Endometrial microvascular endothelial cells (primary cell): ENCODE results near the gene CRAT. TPM values are rescaled to one million over a fixed set of nuclear protein-coding genes. Genes with fewer than 3 reads are reported as not detected.

Experiments used
- in situ Hi-C: cut with HindIII; loops from 2 replicates; pipeline ENCODE4 v1.10.0; 2017; ENCODE audit warnings: low sequenced_read_pairs, low pct_unique_long_range_greater_than_20kb; ENCODE audit errors: inconsistent ontology term
- total RNA-seq: library from RNA; depleted of rRNA; stranded (reverse); fragments of >200 nt; gene quantifications from one replicate; pipeline ENCODE4 v1.2.3, GENCODE V29; 2015; ENCODE audit errors: inconsistent ontology term

CRAT gene
- total RNA-seq, 1 donor from 2014 or later = 49.0 TPM

DNA sequence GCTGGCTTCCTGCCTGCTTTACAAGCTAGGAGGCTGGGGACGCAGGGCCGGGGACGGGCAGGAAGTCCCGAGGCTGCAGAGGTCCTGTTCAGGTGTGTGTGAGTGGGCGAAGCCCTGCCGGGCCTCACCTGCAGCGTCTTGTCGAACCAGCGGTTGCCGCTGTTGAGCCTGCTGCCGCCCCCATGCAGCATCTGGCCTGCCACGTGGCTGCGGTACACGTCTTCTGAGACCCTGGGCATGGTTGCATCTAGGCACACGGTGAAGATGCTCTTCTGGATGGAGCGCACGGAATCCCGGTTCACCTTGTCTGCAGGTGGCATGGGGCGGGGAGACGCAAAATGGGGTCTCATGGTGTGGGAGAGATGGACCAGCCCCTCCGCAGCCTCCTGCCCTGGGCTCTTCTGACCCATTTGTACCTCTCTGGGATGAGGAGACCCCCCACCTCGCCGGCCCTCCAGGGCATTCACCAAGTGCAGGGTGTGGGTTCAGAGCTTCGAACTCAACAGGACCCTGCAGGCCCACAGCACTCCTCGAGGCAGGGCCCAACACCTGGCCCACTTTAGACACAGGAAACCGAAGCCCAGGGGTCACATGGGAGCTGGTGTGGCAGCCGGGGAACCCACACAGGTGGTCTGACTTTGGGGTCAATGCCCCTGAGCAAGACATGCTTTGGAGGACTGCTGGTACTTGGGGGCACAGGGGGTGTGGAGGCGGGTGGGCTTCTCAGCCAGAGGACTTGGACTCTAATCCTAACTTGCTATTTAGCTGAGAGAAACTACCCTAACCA, 10.0 kb downstream of the CRAT start:
- in situ Hi-C loops = no loop called here

DNA sequence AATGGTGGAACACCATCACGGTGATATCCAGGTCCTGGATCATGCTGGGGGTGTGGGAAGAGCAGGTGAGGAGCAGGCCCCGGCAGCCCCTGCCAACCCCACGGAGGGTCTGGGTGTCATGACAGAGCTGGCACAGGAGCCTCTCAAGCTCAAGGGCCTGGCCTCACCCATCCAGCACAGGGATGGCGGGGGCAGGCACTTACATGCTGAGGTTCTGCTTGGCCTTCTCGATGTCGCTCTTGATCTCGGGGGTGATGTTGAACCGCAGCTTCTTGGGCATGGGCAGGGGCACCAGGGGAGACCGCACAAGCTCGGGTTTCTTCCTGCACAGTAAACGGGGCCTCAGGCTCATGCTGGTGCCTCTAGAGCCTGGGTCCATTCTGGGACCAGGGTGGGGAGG, 12.3 kb downstream of the CRAT start:
- in situ Hi-C loops = no loop called here

DNA sequence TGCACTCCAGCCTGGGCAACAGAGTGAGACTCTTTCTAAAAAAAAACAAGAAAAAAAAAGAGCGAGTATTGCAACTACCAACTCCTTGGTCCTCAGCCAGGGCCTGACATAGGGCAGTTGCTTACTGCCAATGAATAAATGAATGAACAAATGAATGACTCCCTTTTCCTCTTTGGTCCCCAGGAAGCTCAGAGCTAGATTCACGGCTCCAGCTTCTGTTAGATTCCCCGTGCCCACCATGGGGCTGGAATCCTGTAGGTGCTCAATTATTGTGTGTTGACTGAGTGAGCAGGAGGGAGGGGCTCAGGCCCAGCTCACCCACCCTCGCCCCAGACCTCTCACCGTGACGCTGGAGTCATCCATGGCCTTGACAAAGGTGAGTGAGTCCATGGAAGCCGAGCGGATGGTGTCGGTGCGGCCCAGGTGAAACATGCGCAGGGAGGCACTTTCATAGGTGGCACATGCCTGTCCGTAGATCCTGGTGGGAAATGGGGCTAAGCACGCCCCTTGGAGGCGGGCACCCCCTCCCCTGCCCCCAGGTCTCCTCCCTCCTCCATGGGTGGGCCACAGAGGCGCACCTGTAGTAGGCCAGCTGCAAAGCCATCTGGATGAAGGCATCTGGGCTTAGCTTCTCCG, 12.8 kb downstream of the CRAT start:
- in situ Hi-C loops = no loop called here

DNA sequence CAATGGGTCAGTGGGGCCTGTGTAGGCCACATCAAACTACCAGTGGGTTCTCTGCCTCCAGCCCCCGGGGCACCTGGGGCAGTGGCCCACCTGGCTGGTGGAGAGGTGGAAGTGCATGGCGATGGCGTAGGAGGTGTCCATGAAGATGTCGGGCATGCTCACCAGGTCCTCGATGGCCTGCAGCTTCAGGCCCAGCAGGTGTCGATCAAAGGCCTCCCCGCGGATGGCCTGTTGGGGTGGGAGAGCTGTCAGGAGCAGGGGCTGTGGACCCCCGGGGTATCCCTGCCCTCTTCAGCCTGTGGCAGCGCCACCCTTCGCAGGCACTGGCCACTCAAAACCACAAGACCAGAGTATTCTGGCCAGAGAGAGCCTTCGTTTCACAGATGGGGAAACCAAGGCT, 14.7 kb downstream of the CRAT start:
- in situ Hi-C loops = no loop called here

DNA sequence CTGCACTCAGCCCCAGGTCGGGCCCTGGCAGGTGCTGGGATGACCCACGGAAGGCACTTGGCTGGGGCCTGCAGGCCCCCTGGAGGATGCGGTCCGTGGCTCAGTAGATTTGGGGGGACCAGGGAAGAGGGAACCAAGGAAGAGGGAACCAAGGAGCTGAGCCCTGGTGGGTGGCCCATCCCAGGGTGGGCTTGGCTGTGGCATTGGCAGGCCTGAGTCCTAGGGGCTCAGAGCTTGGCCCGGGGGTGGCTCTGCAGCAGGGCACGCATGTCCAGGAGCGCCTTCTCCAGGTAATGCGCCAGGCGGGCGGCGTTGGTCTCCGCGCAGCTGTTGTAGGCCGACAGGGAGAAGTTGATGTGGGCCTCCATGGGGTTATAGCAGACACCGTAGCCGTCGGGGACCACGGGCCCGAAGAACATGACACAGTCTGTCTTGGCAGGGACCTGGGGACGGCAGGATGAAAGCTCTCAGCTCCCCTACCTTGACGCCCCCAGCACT, 15.4 kb downstream of the CRAT start:
- in situ Hi-C loops = no loop called here

DNA sequence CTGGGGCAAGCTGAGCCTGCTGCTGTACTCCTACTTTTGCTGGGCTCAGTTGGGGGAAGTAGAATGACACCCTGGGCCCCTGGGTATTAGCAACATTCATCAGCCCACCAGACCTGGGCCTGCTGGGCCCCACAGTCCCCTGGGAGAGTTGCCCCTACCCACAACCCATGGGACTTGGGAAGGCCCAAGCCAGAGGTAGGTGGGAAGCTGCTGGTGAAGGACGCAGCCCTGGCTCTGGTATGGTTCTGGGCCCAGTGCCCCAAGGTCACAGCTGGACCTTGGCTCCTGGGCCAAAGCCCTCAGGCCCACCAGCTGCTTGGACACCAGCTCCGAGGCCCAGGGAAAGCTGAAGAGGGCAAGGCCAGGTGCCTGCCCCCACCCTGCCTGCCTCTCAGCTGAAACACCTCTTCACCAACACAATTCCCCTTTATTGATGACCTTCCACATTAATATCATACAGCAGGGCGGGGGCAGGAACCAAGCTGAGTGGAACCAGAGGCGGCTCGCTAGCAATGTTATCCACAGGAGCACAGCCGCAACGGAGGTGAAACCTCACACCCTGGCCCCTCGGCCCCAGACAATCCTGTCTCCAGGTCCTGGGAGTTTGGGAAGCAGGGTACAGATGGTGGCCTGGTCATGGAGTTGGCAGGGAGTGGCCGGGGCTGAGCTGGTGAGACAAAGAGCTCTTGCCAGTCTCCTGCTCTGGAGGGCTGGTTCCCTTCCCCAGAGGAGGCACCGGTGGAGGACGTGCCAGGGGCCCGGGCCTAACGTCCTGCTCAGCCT, 16.0 kb downstream of the CRAT start:
- in situ Hi-C loops = no loop called here

DNA sequence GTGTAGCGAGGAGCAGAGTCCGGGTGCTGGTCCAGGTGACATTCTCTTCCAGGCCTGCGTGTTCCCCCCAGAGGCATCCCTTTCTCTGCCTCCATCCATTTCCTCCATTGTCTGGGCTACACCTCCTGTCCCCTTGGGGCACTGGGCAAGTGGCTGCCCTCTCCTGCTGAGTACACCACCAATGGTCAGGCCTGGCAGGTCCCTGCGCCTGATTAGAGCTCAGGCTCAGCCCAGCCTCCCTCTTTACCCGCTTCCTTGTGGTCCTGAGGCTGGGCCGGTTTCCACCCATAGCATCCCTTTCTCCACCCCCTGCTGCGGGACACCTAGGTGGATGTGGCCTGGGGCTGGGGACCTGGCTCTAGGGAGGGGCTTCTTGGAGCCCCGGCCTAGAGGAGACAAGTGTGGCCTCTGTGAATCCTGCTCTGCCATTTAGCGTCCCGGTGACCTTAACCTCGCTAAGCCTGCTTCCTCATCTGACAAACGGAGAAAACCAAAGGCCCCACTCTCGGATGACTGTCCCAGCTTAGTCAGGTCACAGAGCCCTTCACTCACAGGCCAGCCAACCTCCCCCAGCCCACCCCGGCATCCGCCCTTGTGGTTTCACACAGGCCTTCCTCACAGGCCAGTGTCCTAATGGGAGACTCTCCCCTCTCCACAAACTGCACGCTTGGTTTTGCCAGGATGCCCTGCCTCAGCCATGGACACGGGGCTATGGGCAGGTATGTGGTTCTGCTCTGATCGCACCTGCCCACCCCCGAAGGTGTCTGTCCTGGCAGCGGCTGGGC, 16.8 kb downstream of the CRAT start:
- in situ Hi-C loops = no loop called here

DNA sequence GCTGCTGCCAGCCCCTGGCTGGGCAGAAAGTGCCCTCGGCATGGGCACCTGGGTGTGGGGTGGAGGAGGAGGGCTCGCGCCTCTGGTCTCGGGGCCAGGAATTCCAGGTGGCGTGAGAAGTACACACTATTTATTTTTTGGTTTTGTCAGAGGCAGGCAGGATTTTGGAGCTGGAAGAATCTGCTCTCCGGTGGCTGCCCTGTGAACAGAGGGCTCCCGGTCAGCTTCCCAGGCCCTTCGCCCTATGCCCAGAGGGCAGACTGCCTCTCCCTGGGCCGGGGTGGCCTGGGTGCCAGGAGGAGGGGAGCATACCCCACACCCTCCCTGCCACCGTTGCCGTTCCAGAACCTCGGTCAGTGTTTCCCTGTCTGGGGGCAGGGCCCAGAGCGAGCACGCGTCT, 21.3 kb downstream of the CRAT start:
- in situ Hi-C loops = no loop called here

DNA sequence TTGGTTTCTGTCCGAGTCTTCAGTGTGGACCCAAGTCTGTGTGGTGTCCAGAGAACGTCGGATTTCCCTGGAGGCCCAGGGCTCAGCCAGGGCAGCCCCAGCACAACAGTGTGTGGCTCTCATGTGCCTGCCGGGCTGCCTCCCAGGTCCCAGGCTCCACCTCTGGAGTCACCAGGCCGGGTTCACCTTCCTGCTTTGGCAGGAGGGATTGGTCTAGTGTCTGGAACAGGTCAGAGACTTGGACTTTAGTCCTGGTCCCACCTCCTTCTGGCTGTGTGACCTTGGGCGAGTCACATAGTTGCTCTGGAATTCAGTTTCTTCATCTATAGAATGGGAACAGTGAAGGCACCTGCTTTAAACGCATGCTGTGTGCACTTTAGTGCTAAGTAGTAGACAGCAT, 26.5 kb downstream of the CRAT start:
- in situ Hi-C loops = no loop called here

DNA sequence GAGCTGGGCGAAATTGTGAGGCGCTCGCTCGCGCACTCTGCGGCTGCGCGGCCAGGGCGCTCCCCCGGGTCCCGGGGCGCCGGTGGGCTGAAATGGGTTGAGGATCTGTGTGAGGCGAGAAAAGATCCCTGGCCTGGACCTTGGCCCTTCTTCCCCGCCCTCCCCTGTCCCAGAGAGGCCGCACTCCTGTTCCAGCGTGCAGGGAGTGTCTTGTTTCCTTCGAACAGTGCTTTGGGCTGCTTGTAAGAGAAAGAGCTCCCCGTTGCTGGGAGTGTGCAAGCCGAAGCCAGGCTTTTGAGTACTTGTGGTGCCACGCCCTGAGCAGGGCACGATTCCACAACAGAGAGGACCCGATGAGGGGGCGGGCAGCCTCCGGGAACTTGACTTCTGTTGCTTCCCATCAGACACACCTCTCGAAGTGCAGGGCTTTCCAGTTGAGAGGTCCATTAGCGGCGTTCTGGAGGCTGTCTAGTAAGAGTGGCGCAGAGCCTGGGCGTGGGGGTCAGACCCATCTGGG, 29.1 kb downstream of the CRAT start:
- in situ Hi-C loops = no loop called here

DNA sequence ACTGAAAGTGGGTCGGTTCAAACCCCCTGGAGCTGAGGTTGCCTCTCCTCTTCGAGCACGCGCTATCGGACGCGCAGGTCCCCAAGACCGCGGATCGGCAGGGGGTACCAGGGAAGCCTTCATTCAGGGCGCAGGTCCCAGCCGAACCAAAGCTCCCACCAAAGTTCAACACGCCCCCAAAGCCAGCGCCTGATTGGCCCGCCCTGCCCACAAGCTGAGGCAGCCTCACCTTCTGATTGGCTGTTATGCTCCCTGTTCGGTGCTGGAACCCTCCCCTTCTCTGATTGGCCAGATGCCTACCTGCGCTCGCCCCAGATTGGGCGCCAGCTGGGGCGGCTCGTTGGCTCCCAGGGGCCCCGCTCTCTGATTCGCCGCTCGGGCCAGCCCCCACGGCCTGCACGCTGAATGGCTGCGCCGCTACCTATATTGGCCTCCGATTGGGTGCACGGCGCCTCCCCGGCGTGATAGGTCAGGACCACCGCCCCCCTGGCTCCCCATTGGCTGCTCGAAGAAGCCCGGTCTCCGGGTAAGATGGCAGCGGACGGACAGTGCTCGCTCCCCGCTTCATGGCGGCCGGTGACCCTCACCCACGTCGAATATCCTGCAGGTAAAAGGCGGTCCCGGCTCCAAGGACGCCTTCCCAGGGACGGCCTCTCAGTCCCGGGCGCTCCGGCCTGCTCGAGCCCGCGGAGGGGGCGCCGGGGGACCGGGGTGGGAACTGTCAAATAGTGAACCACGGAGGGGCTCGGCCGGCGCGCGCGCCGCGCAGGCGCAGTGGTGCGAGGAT, 29.8 kb downstream of the CRAT start, which contains the start of gene DOLPP1:
TSS of gene DOLPP1 (plus strand) at position 511 of the 787 bp plus-strand sequence. CDS start at position 532, 21 bp downstream.
- in situ Hi-C loops = no loop called here

DNA sequence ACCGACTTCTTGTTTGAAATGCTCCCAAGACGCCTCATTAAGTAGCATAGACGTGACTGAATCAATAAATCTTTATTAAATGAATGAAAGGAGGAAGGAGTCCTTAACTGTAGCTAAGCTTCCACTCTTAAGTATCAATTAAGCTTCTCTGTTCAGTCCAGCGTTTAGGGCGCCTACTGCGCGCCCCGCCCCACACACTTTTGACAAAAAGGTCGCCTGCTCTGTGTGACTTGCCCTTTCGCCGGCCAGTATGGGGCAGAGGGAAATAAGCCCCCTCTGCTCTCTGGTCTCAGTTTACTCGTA, 30.3 kb downstream of the CRAT start:
- in situ Hi-C loops = no loop called here

DNA sequence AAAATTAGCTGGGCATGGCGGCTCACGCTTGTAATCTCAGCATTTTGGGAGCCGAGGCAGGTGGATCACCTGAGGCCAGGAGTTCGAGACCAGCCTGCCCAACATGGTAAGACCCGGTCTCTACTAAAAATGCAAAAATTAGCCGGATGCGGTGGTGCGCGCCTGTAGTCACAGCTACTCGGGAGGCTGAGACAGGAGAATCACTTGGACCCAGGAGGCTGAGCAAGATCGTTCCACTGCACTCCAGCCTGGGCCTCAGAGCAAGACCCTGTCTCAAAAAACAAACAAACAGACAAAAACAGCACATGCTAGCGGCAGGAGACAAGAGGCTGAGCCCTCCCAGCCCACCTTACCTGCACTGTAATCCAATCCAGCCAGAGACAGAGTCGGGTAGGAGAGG, 30.8 kb downstream of the CRAT start:
- in situ Hi-C loops = no loop called here

DNA sequence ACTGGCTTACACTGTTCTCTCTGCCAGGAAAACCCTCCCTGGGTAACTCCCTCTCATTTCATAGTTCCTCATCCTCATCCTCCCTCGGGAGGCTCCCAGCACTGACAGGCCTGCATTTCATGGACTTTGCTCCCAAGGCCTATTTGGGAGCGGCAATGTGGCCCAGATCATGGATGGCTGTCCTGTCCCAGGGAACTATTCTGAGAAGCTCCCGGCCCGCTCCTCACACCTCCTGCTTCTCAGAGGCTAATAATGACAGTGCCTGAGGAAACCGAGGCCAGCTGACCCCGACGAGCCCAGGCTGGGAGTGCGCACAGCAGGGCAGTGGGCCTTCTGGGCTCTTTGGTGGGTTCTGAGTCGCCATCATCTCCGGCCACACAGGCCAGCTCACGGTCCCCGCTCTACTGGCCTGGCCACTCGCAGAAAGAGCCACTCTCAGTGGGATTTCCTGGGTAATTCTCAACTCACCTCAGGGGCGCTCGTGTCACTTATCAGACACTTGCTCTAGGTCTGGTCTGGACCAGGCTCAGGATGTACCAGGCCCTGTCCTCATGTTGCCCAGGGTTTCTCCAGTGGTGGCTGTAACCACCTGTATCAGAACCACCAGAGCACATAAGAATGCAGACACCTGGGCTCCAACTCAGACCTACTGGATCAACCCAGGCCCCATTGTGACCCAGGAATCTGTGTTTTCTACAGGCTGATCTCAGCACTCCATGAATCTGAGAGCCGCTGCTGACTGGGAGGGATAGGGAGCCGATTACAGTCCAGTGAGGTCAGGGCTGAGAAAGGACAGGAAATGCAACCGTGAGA, 31.7 kb downstream of the CRAT start:
- in situ Hi-C loops = no loop called here

DNA sequence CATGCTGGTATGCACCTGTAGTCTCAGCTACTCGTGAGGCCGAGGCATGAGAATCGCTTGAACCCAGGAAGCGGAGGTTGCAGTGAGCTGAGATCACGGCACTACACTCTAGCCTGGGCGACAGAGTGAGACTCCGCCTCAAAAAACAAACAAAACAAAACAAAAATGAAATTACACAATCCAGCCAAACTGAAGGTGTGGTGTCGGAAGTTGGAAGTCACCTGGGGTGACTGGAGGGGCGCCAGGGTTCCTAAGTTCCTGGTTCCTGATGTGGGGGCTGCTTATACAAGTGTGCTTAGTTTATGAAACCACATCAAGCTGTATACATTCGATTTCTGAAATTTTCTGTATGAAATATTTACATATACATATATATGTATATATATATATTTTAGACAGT, 33.4 kb downstream of the CRAT start:
- in situ Hi-C loops = no loop called here

DNA sequence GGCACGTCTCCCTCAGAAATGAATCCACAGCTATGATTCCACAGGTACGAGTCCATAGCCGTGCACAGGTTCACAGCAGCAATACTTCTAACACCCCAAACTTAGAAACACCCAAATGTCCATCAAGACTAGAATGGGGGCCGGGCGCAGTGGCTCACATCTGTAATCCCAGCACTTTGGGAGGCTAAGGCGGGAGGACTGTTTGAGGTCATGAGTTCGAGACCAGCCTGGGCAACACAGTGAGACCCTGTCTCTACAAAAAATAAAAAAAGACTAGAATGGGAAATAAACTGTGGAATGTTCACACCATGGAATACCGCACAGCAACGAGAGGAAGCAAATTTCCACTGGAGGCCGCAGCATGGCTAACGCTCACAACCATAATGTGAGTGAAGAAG, 34.0 kb downstream of the CRAT start:
- in situ Hi-C loops = no loop called here

DNA sequence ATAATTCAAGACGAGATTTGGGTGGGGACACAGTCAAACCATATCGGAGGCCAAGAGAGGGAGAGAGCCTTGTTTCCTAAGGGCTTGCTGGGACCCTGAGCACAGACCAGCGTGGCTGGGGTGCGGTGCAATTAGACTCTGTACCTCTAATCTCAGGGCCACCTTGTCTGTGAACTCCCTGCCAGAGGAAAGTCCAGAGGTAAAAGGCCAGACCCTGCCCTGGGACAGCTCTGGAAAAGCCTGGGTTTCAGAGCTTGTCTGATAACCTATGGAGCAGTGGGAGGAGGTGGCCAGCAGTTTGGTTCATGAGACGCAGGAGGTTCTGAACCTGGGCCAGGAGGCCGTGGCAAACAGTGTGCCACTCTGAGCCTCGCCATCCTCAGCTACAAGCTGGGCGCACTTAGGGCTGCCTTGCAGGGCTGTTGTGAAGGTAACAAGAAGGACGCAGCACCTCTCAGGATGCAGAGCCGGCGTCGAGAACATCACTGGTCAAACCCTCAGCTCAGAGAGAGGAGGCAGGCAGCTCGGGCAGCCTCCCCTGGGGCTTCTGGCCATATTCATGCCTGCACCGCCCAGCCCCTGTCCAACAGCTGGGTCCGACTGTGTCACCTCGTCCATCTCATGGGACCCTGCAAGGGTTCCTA, 34.5 kb downstream of the CRAT start:
- in situ Hi-C loops = no loop called here
